Activated gamma-delta T cell treated with anti-CD3 and anti-CD28 coated beads, Interleukin-2, amount 50 U/mL, for 16 hours (primary cell): ENCODE measurements around the gene CETP.
A peak's percentile ranks its signal among the peaks of the same experiment; 100 is the strongest.

Experiments used
- DNase-seq: peaks from one replicate; pipeline ENCODE4 v3.0.0-alpha.2; 2020; ENCODE audit warnings: low read depth

The CETP gene

GRCh38 chr16:56961851-56962281, at the start of gene CETP:
Gene CETP (plus strand): TSS chr16:56961950. CDS start chr16:56961980, 30 bp downstream.
- no peak for DNase-seq

GRCh38 chr16:56912746-56913708, 48.7 kb upstream of the CETP start:
- DNase-seq, result no peak

- no peak for DNase-seq
Observed at GRCh38 chr16:56914896-56915295, 46.9 kb upstream of the CETP start.

GRCh38 chr16:56915336-56916119, 46.2 kb upstream of the CETP start:
- DNase-seq, result no peak

- no peak for DNase-seq
Observed at GRCh38 chr16:56916571-56917403, 45.0 kb upstream of the CETP start.

- DNase-seq, result no peak
Observed at GRCh38 chr16:56918467-56919012, 43.2 kb upstream of the CETP start.

- DNase-seq, result no peak
Observed at GRCh38 chr16:56919099-56919800, 42.5 kb upstream of the CETP start.

GRCh38 chr16:56921571-56921970, 40.2 kb upstream of the CETP start:
- no peak for DNase-seq

- no peak for DNase-seq
Observed at GRCh38 chr16:56923481-56924091, 38.2 kb upstream of the CETP start.

- no peak for DNase-seq
Observed at GRCh38 chr16:56927471-56927870, 34.3 kb upstream of the CETP start.

GRCh38 chr16:56929639-56930038, 32.1 kb upstream of the CETP start:
- DNase-seq, result no peak

- no peak for DNase-seq
Observed at GRCh38 chr16:56930486-56931270, 31.1 kb upstream of the CETP start.

- DNase-seq, result no peak
Observed at GRCh38 chr16:56931271-56931891, 30.4 kb upstream of the CETP start.

- peak; percentile 99 for DNase-seq
Observed at GRCh38 chr16:56931892-56932720, 29.6 kb upstream of the CETP start, which contains the start of gene HERPUD1. Gene HERPUD1 (plus strand): TSS chr16:56932142. CDS start chr16:56932245, 103 bp downstream.

GRCh38 chr16:56932721-56933619, 28.8 kb upstream of the CETP start:
- peak; percentile 11 for DNase-seq

GRCh38 chr16:56933828-56934598, 27.7 kb upstream of the CETP start:
- DNase-seq, result no peak
